ENCODE measurements around the gene OPCML. TPM values are rescaled to one million over a fixed set of nuclear protein-coding genes. Genes with fewer than 3 reads are reported as not detected.

OPCML gene
- total RNA-seq, 1 donor from 2014 or later, result 0.61 TPM

GRCh38 chr11:133162227-133162626, 370.1 kb downstream of the OPCML start:
- no peak overlapping the region for H3K4me3 Mint-ChIP-seq (ENCODE audit: unreplicated experiment)
- H3K36me3 Mint-ChIP-seq (ENCODE audit: unreplicated experiment), result no peaks in the 10 kb centered on the region
- H3K9me3 Mint-ChIP-seq (ENCODE audit: unreplicated experiment), result no peaks in the 10 kb centered on the region
- TF ChIP-seq, protein P1, sequence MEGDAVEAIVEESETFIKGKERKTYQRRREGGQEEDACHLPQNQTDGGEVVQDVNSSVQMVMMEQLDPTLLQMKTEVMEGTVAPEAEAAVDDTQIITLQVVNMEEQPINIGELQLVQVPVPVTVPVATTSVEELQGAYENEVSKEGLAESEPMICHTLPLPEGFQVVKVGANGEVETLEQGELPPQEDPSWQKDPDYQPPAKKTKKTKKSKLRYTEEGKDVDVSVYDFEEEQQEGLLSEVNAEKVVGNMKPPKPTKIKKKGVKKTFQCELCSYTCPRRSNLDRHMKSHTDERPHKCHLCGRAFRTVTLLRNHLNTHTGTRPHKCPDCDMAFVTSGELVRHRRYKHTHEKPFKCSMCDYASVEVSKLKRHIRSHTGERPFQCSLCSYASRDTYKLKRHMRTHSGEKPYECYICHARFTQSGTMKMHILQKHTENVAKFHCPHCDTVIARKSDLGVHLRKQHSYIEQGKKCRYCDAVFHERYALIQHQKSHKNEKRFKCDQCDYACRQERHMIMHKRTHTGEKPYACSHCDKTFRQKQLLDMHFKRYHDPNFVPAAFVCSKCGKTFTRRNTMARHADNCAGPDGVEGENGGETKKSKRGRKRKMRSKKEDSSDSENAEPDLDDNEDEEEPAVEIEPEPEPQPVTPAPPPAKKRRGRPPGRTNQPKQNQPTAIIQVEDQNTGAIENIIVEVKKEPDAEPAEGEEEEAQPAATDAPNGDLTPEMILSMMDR (IDR thresholded peaks at IDR 0.05; ENCODE audit: partially characterized antibody, unreplicated experiment), result no peak
- H3K4me1 Mint-ChIP-seq (ENCODE audit: low read depth, unreplicated experiment), result peaks cover 27% of the 10 kb centered on the region
- no peaks in the 10 kb centered on the region for H3K27me3 Mint-ChIP-seq (ENCODE audit: unreplicated experiment)
- no peak for DNase-seq
- no peak overlapping the region for H3K27ac Mint-ChIP-seq (ENCODE audit: unreplicated experiment)

- H3K36me3 Mint-ChIP-seq (ENCODE audit: unreplicated experiment), result no peaks in the 10 kb centered on the region
- no peak for DNase-seq
- H3K4me3 Mint-ChIP-seq (ENCODE audit: unreplicated experiment), result no peak overlapping the region
- no peaks in the 10 kb centered on the region for H3K27me3 Mint-ChIP-seq (ENCODE audit: unreplicated experiment)
- no peaks in the 10 kb centered on the region for H3K9me3 Mint-ChIP-seq (ENCODE audit: unreplicated experiment)
- H3K4me1 Mint-ChIP-seq (ENCODE audit: low read depth, unreplicated experiment), result peaks cover 31% of the 10 kb centered on the region
- TF ChIP-seq, protein P1 (IDR thresholded peaks at IDR 0.05; ENCODE audit: partially characterized antibody, unreplicated experiment), result no peak
- H3K27ac Mint-ChIP-seq (ENCODE audit: unreplicated experiment), result no peak overlapping the region
These were observed 371.5 kb downstream of the OPCML start for GRCh38 chr11:133160754-133161153.

GRCh38 chr11:133156986-133157745, 375.1 kb downstream of the OPCML start:
- TF ChIP-seq, protein P1 (IDR thresholded peaks at IDR 0.05; ENCODE audit: partially characterized antibody, unreplicated experiment), result no peak
- H3K27me3 Mint-ChIP-seq (ENCODE audit: unreplicated experiment), result peaks cover 2% of the 10 kb centered on the region
- no peak overlapping the region for H3K4me3 Mint-ChIP-seq (ENCODE audit: unreplicated experiment)
- no peak overlapping the region for H3K27ac Mint-ChIP-seq (ENCODE audit: unreplicated experiment)
- peaks cover 13% of the 10 kb centered on the region for H3K4me1 Mint-ChIP-seq (ENCODE audit: low read depth, unreplicated experiment)
- peak; percentile 48 for DNase-seq
- H3K9me3 Mint-ChIP-seq (ENCODE audit: unreplicated experiment), result no peaks in the 10 kb centered on the region
- H3K36me3 Mint-ChIP-seq (ENCODE audit: unreplicated experiment), result no peaks in the 10 kb centered on the region

DNA sequence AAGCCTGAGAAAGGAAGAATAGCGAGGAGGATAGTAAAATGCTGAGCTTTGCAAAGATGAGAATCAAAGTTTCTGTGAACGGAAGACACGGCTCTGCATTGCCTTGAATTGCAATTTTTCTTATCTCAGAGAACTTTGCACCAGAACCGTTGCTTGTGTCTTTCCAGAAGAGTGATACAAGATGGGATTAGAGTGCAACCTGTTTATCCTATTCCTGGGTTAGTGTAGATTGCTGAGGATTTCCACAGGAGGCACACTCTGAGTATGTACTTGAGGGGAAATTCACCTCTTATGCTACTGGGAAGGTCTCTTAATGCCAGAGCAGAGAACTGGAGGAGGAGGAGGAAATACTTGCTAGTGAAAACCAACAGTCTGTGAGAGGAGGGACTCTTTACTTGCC, 377.5 kb downstream of the OPCML start:
- Mint-ChIP-seq H3K27me3 (ENCODE audit: unreplicated experiment) (peaks cover 2% of the 10 kb centered on the region), H3K4me3 (ENCODE audit: unreplicated experiment) (no peak overlapping the region), H3K27ac (ENCODE audit: unreplicated experiment) (no peak overlapping the region), H3K36me3 (ENCODE audit: unreplicated experiment) (no peaks in the 10 kb centered on the region), H3K4me1 (ENCODE audit: low read depth, unreplicated experiment) (peaks cover 13% of the 10 kb centered on the region), H3K9me3 (ENCODE audit: unreplicated experiment) (no peaks in the 10 kb centered on the region)
- TF ChIP-seq, protein P1 (IDR thresholded peaks at IDR 0.05; ENCODE audit: partially characterized antibody, unreplicated experiment), result no peak
- DNase-seq, result no peak

GRCh38 chr11:133154076-133154475, 378.2 kb downstream of the OPCML start:
- peaks cover 2% of the 10 kb centered on the region for H3K27me3 Mint-ChIP-seq (ENCODE audit: unreplicated experiment)
- no peaks in the 10 kb centered on the region for H3K36me3 Mint-ChIP-seq (ENCODE audit: unreplicated experiment)
- H3K27ac Mint-ChIP-seq (ENCODE audit: unreplicated experiment), result no peak overlapping the region
- H3K4me1 Mint-ChIP-seq (ENCODE audit: low read depth, unreplicated experiment), result peaks cover 13% of the 10 kb centered on the region
- no peak overlapping the region for H3K4me3 Mint-ChIP-seq (ENCODE audit: unreplicated experiment)
- no peak for DNase-seq
- H3K9me3 Mint-ChIP-seq (ENCODE audit: unreplicated experiment), result no peaks in the 10 kb centered on the region
- TF ChIP-seq, protein P1 (IDR thresholded peaks at IDR 0.05; ENCODE audit: partially characterized antibody, unreplicated experiment), result no peak
